H9 (cell line): ENCODE results near the gene RSU1. TPM values are rescaled to one million over a fixed set of nuclear protein-coding genes. Genes with fewer than 3 reads are reported as not detected.

ENCODE experiments used
- DNase-seq: peaks from one replicate; pipeline ENCODE4 v3.0.0-alpha.2; 2017
- H2AFZ ChIP-seq: one replicate; pipeline ENCODE4 v1.6.1; 2013; ENCODE audit warnings: mild to moderate bottlenecking, low read length, control low read depth, moderate library complexity
- H2AK5ac ChIP-seq: 2 replicates; pipeline ENCODE4 v1.6.1; 2013; ENCODE audit warnings: low read length, control low read depth, mixed read lengths; ENCODE audit not compliant: insufficient read length
- H2BK120ac ChIP-seq: one replicate; pipeline ENCODE4 v1.6.1; 2013; ENCODE audit warnings: low read depth, mild to moderate bottlenecking, low read length, control low read depth, inconsistent platforms; ENCODE audit not compliant: poor library complexity, severe bottlenecking
- H2BK12ac ChIP-seq: 2 replicates; pipeline ENCODE4 v1.6.1; 2013; ENCODE audit warnings: low read length, control low read depth, mixed read lengths, low read depth; ENCODE audit not compliant: insufficient read length
- H2BK15ac ChIP-seq: 2 replicates; pipeline ENCODE4 v1.6.1; 2013; ENCODE audit warnings: low read depth, low read length, control low read depth
- H2BK20ac ChIP-seq: one replicate; pipeline ENCODE4 v1.6.1; 2013; ENCODE audit warnings: low read depth, mild to moderate bottlenecking, low read length, control low read depth, inconsistent platforms; ENCODE audit not compliant: poor library complexity, severe bottlenecking
- H2BK5ac ChIP-seq: 2 replicates; pipeline ENCODE4 v1.6.1; 2013; ENCODE audit warnings: low read length, control low read depth, mixed read lengths; ENCODE audit not compliant: insufficient read length
- H3K14ac ChIP-seq: 2 replicates; pipeline ENCODE4 v1.6.1; 2013; ENCODE audit warnings: low read length, control low read depth; ENCODE audit not compliant: insufficient read depth
- H3K18ac ChIP-seq: 2 replicates; pipeline ENCODE4 v1.6.1; 2013; ENCODE audit warnings: low read depth, mild to moderate bottlenecking, mixed read lengths, low read length, control low read depth; ENCODE audit not compliant: insufficient read length
- H3K23ac ChIP-seq: 2 replicates; pipeline ENCODE4 v1.6.1; 2013; ENCODE audit warnings: low read length, control low read depth, mixed read lengths, low read depth; ENCODE audit not compliant: insufficient read length
- H3K23me2 ChIP-seq: 2 replicates; pipeline ENCODE4 v1.6.1; 2013; ENCODE audit warnings: low read depth, mild to moderate bottlenecking, mixed read lengths, low read length, control low read depth; ENCODE audit not compliant: insufficient read length, poor library complexity, severe bottlenecking
- H3K27ac ChIP-seq: 2 replicates; pipeline ENCODE4 v1.5.1; 2013; ENCODE audit warnings: low read length, control low read depth, mixed read lengths, low read depth; ENCODE audit not compliant: insufficient read length
- H3K27me3 ChIP-seq: 2 replicates; pipeline ENCODE4 v1.6.1; 2013; ENCODE audit warnings: low read length, control low read depth, inconsistent platforms; ENCODE audit not compliant: insufficient read depth
- H3K4ac ChIP-seq: 2 replicates; pipeline ENCODE4 v1.6.1; 2013; ENCODE audit warnings: low read depth, mild to moderate bottlenecking, control low read depth, inconsistent platforms, low read length, moderate library complexity
- H3K4me1 ChIP-seq: 2 replicates; pipeline ENCODE4 v1.6.1; 2013; ENCODE audit warnings: low read length, control low read depth, inconsistent platforms; ENCODE audit not compliant: insufficient read depth
- H3K4me2 ChIP-seq: 2 replicates; pipeline ENCODE4 v1.6.1; 2013; ENCODE audit warnings: low read length, control low read depth, mixed read lengths; ENCODE audit not compliant: insufficient read length, insufficient read depth
- H3K56ac ChIP-seq: 2 replicates; pipeline ENCODE4 v1.6.1; 2013; ENCODE audit warnings: low read depth, mild to moderate bottlenecking, mixed read lengths, low read length, control low read depth; ENCODE audit not compliant: insufficient read length
- H3K79me1 ChIP-seq: 2 replicates; pipeline ENCODE4 v1.6.1; 2013; ENCODE audit warnings: low read depth, mild to moderate bottlenecking, moderate library complexity, low read length, control low read depth, inconsistent platforms; ENCODE audit not compliant: insufficient read depth, poor library complexity, severe bottlenecking
- H3K79me2 ChIP-seq: 2 replicates; pipeline ENCODE4 v1.6.1; 2013; ENCODE audit warnings: low read length, control low read depth, inconsistent platforms; ENCODE audit not compliant: insufficient read depth
- H3K9ac ChIP-seq: 2 replicates; pipeline ENCODE4 v1.6.1; 2013; ENCODE audit warnings: low read length, control low read depth, mixed read lengths; ENCODE audit not compliant: insufficient read length; ENCODE audit errors: extremely low read depth
- H3K9me3 ChIP-seq: one replicate; pipeline ENCODE4 v1.6.1; 2013; ENCODE audit warnings: low read depth, low read length, inconsistent platforms; ENCODE audit not compliant: control insufficient read depth
- H3T11ph ChIP-seq: one replicate; pipeline ENCODE4 v1.6.1; 2013; ENCODE audit warnings: mild to moderate bottlenecking, low read length, control low read depth, inconsistent platforms
- H4K20me1 ChIP-seq: one replicate; pipeline ENCODE4 v1.6.1; 2013; ENCODE audit not compliant: control insufficient read depth, insufficient read length, insufficient read depth
- H4K5ac ChIP-seq: 2 replicates; pipeline ENCODE4 v1.6.1; 2013; ENCODE audit warnings: low read depth, mild to moderate bottlenecking, mixed read lengths, low read length, control low read depth; ENCODE audit not compliant: insufficient read length
- H4K8ac ChIP-seq: replicated peaks from 2 replicates; pipeline ENCODE4 v1.6.1; 2013; ENCODE audit warnings: low read length, control low read depth, mixed read lengths, low read depth; ENCODE audit not compliant: insufficient read length
- H4K91ac ChIP-seq: 2 replicates; pipeline ENCODE4 v1.6.1; 2013; ENCODE audit warnings: low read depth, mild to moderate bottlenecking, moderate library complexity, mixed read lengths, low read length, control low read depth; ENCODE audit not compliant: insufficient read length
- H3K27ac Mint-ChIP-seq, 3 experiments: 2 replicates in 2 of 3; 3 replicates in 1 of 3; pipeline ENCODE4 v1.8.0; 2020 to 2021; ENCODE audit warnings: mixed read lengths in 3 of 3, mild to moderate bottlenecking in 1 of 3, moderate library complexity in 1 of 3
- H3K27me3 Mint-ChIP-seq: 2 replicates; pipeline ENCODE4 v1.8.0; 2021; ENCODE audit warnings: low read depth, mild to moderate bottlenecking, moderate library complexity, mixed read lengths
- H3K36me3 Mint-ChIP-seq, 3 experiments: 2 replicates in 2 of 3; 3 replicates in 1 of 3; pipeline ENCODE4 v1.8.0; 2020 to 2021; ENCODE audit warnings: low read depth in 3 of 3, mixed read lengths in 3 of 3; ENCODE audit not compliant: insufficient read depth in 1 of 3
- H3K4me1 Mint-ChIP-seq, 2 experiments: 2 replicates each; pipeline ENCODE4 v1.8.0; 2020; ENCODE audit warnings: mixed read lengths in 2 of 2
- H3K4me3 Mint-ChIP-seq, 2 experiments: 2 replicates in 1 of 2; 3 replicates in 1 of 2; pipeline ENCODE4 v1.8.0; 2020 to 2021; ENCODE audit warnings: mild to moderate bottlenecking in 2 of 2, mixed read lengths in 2 of 2, moderate library complexity in 1 of 2
- H3K9me3 Mint-ChIP-seq, 2 experiments: 2 replicates in 1 of 2; 3 replicates in 1 of 2; pipeline ENCODE4 v1.8.0; 2020; ENCODE audit warnings: mild to moderate bottlenecking in 2 of 2, mixed read lengths in 2 of 2, moderate library complexity in 1 of 2
- WGBS: extraction: QIAGEN DNeasy Blood & Tissue Kit; methylation state at CpG from one replicate; pipeline ENCODE4 v1.1.7; 2013; ENCODE audit warnings: missing lambda C conversion rate, low lambda C conversion rate, mixed read lengths; ENCODE audit not compliant: insufficient read length; ENCODE audit errors: extremely low coverage; 5-methylcytosine and 5-hydroxymethylcytosine counted together
- total RNA-seq: library from RNA; stranded (reverse); gene quantifications from 2 replicates; pipeline ENCODE4 v1.2.1, GENCODE V29; 2021
- TF ChIP-seq, protein P1 (sequence below): fragments of 200-600 bp; sonication (generic); conservative IDR thresholded peaks from 3 replicates; pipeline ENCODE4 v1.8.0; 2021; ENCODE audit warnings: antibody characterized with exemption, mild to moderate bottlenecking

Gene RSU1
- total RNA-seq, 1 experiment from 2014 or later: 59.4 TPM

DNA sequence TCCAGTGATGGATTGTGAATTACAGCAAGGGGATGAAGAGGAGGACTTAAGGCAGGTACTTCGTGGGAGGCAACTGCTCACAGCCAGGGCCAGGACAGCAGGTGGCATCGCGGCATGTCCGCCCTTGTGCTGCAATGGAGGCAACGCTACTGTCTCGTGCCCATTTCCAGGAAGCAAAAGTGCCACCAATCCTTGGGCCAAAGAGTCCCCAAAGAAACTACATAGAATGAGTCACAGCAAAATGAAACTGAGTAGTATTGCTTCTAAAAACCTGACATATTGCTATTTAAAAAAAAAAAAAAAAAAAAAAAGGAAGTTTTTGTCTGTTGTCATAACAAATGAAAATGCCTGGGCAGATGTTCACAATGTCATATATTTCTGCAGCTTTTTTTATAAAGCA is 46.6 kb downstream of the RSU1 start:
- TF ChIP-seq, protein P1, sequence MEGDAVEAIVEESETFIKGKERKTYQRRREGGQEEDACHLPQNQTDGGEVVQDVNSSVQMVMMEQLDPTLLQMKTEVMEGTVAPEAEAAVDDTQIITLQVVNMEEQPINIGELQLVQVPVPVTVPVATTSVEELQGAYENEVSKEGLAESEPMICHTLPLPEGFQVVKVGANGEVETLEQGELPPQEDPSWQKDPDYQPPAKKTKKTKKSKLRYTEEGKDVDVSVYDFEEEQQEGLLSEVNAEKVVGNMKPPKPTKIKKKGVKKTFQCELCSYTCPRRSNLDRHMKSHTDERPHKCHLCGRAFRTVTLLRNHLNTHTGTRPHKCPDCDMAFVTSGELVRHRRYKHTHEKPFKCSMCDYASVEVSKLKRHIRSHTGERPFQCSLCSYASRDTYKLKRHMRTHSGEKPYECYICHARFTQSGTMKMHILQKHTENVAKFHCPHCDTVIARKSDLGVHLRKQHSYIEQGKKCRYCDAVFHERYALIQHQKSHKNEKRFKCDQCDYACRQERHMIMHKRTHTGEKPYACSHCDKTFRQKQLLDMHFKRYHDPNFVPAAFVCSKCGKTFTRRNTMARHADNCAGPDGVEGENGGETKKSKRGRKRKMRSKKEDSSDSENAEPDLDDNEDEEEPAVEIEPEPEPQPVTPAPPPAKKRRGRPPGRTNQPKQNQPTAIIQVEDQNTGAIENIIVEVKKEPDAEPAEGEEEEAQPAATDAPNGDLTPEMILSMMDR: no peak
- no peak overlapping the region; a peak in 1 of 7 replicates for H3K27ac Mint-ChIP-seq
- Histone ChIP-seq H3K27me3 (no peaks in the 10 kb centered on the region), H3K56ac (no peak overlapping the region), H3K27ac (no peak overlapping the region), H3K79me1 (peaks cover 2% of the 10 kb centered on the region), H4K91ac (no peak overlapping the region), H3K9me3 (no peaks in the 10 kb centered on the region), H2AK5ac (no peak overlapping the region), H3T11ph (no peak overlapping the region), H3K4me2 (no peak overlapping the region), H3K23ac (no peak overlapping the region), H3K79me2 (no peaks in the 10 kb centered on the region), H3K18ac (no peak overlapping the region), H3K14ac (no peak overlapping the region), H2BK120ac (no peak overlapping the region), H3K4ac (no peak overlapping the region), H2AFZ (no peak overlapping the region), H2BK15ac (no peak overlapping the region), H4K8ac (no peak overlapping the region), H3K4me1 (no peaks in the 10 kb centered on the region), H4K20me1 (no peaks in the 10 kb centered on the region), H4K5ac (no peak overlapping the region), H2BK12ac (no peak overlapping the region), H3K23me2 (no peaks in the 10 kb centered on the region), H2BK20ac (no peak overlapping the region), H2BK5ac (no peak overlapping the region), H3K9ac (no peak overlapping the region)
- H3K9me3 Mint-ChIP-seq: no peaks in the 10 kb centered on the region
- WGBS: no CpG with 5 or more reads among the region's 6 CpGs
- H3K36me3 Mint-ChIP-seq: no peaks in the 10 kb centered on the region; a peak in 1 of 7 replicates
- H3K4me3 Mint-ChIP-seq: no peak overlapping the region
- H3K27me3 Mint-ChIP-seq: no peaks in the 10 kb centered on the region
- no peak for DNase-seq
- peaks cover 0 to 3% of the 10 kb centered on the region in 2 experiments; a peak in 2 of 4 replicates for H3K4me1 Mint-ChIP-seq
